Ishikawa (cell line): Measurements from ENCODE around the gene TENT4A.

ENCODE experiments used
- CEBPB ChIP-seq: IDR thresholded peaks from 2 replicates; pipeline ENCODE4 v1.6.1; 2012
- CREB1 ChIP-seq: IDR thresholded peaks from 2 replicates; pipeline ENCODE4 v1.6.1; 2012; ENCODE audit warnings: low read depth
- EGR1 ChIP-seq: IDR thresholded peaks from 2 replicates; pipeline ENCODE4 v1.6.1; 2012
- EP300 ChIP-seq: IDR thresholded peaks from 2 replicates; pipeline ENCODE4 v1.6.1; 2012; ENCODE audit warnings: borderline replicate concordance
- FOXM1 ChIP-seq: IDR thresholded peaks from 2 replicates; pipeline ENCODE4 v1.6.1; 2012; ENCODE audit warnings: low read depth, borderline replicate concordance
- MAX ChIP-seq: IDR thresholded peaks from 2 replicates; pipeline ENCODE4 v1.6.1; 2012
- NFIC ChIP-seq: IDR thresholded peaks from 2 replicates; pipeline ENCODE4 v1.6.1; 2012
- RAD21 ChIP-seq: IDR thresholded peaks from 2 replicates; pipeline ENCODE4 v1.6.1; 2012; ENCODE audit warnings: low read depth
- REST ChIP-seq: IDR thresholded peaks from 2 replicates; pipeline ENCODE4 v1.6.1; 2012; ENCODE audit warnings: low read depth, mild to moderate bottlenecking
- TAF1 ChIP-seq: IDR thresholded peaks from 2 replicates; pipeline ENCODE4 v1.6.1; 2012; ENCODE audit warnings: low read depth, mild to moderate bottlenecking
- TCF12 ChIP-seq: IDR thresholded peaks from 2 replicates; pipeline ENCODE4 v1.6.1; 2012; ENCODE audit warnings: low read depth
- TEAD4 ChIP-seq: IDR thresholded peaks from 2 replicates; pipeline ENCODE4 v1.6.1; 2012
- USF1 ChIP-seq: IDR thresholded peaks from 2 replicates; pipeline ENCODE4 v1.6.1; 2012
- YY1 ChIP-seq: IDR thresholded peaks from 2 replicates; pipeline ENCODE4 v1.6.1; 2012; ENCODE audit warnings: low read depth
- ZBTB7A ChIP-seq: IDR thresholded peaks from 2 replicates; pipeline ENCODE4 v1.6.1; 2012; ENCODE audit warnings: low read depth

Gene TENT4A

GRCh38 chr5:6734243-6734700, 21.0 kb downstream of the TENT4A start:
- TF ChIP-seq TCF12: no peak
- no peak for TF ChIP-seq YY1
- no peak for TF ChIP-seq EP300
- no peak for TF ChIP-seq CREB1
- TF ChIP-seq TEAD4: no peak
- no peak for TF ChIP-seq MAX
- no peak for TF ChIP-seq USF1
- TF ChIP-seq CEBPB: no peak
- no peak for TF ChIP-seq FOXM1

DNA sequence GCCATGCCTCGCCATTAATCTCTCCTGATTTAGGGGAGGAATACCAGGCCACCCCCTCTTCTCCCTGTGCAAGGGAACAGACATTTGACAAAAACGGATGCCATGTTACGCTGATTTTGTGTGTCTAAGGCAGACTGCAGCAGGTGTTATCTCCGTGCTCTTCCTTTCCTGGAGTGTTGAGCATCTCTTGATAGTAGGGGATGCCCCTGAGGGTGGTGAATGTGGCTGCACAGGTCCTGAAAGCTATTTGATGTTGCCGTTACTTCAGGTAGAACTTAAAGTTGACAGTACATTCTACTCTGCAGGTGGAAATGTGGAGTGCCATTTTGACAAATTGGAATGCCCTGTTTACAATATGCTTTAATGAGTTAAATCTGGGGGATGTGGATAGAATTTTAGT, 21.5 kb downstream of the TENT4A start:
- TF ChIP-seq RAD21 (no peak), TCF12 (no peak), TAF1 (no peak), TEAD4 (no peak), EGR1 (no peak), CEBPB (no peak), EP300 (no peak), CREB1 (no peak), ZBTB7A (no peak), USF1 (no peak), YY1 (no peak), FOXM1 (no peak), NFIC (no peak), MAX (no peak), REST (no peak)

DNA sequence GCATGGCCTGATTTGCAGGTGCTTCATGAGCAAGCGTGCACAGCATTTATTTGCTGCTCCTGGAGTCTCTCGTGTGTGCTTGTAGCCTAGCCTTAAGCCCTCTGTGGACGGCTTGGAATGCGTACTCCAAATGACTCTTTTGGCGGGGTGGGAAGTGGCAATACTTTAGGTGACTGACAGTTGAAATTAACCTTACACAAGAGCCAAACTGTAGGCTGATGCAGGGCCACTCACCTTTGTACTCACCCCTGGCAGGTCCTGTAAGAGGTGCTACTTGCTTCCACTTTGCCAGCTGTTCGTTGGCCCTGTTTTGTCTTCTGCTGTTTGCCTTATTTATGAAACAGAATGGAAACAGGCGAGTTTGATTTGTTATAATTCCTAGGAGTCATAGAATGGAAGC, 22.9 kb downstream of the TENT4A start:
- TF ChIP-seq TEAD4 (no peak), RAD21 (no peak), EGR1 (no peak), TCF12 (no peak), EP300 (no peak), NFIC (no peak), FOXM1 (no peak), TAF1 (no peak), YY1 (no peak), CEBPB (no peak), REST (no peak), MAX (no peak), USF1 (no peak), ZBTB7A (no peak), CREB1 (no peak)

- no peak for TF ChIP-seq TCF12
- TF ChIP-seq EGR1: no peak
- TF ChIP-seq REST: no peak
- no peak for TF ChIP-seq NFIC
- no peak for TF ChIP-seq ZBTB7A
- no peak for TF ChIP-seq CEBPB
- TF ChIP-seq YY1: no peak
- TF ChIP-seq TAF1: no peak
- no peak for TF ChIP-seq MAX
These were observed 23.4 kb downstream of the TENT4A start for GRCh38 chr5:6736524-6737042.
